Measurements from ENCODE around the gene SLA2.

SLA2 gene

DNA sequence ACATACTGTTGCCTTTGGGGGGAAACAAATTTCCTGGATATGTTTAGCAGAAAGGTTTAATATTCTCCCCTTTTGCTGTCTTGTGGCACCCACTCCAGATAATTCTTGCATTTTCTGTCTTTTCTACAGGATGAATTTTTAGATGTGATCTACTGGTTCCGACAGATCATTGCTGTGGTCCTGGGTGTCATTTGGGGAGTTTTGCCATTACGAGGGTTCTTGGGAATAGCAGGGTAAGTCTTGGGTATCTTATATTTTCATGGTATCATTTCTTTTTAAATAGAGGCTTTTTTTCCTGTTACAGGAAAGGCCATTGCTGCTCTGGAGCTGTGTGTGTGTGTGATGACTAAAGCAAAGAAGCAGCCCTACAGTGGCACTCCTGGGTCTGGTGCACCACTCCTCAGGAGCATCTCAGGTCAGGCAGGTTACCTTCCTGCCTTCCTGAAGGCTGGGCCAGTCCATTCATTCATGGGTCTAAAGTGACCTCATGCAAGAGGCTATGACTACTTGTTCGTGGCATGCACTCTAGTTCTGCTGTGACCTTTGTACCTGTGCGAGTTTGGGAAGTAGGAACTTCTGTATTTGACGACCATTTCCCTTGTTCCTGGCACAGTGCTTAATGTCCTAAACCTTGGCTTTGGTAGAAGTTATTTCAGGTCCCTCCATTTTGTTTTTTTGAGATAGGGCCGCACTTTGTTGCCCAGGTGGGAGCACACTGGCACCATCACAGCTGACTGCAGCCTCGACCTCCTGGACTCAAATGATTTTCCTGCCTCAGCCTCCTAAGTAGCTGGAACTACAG, 38.2 kb downstream of the SLA2 start:
- DNase-seq, result no peak

DNA sequence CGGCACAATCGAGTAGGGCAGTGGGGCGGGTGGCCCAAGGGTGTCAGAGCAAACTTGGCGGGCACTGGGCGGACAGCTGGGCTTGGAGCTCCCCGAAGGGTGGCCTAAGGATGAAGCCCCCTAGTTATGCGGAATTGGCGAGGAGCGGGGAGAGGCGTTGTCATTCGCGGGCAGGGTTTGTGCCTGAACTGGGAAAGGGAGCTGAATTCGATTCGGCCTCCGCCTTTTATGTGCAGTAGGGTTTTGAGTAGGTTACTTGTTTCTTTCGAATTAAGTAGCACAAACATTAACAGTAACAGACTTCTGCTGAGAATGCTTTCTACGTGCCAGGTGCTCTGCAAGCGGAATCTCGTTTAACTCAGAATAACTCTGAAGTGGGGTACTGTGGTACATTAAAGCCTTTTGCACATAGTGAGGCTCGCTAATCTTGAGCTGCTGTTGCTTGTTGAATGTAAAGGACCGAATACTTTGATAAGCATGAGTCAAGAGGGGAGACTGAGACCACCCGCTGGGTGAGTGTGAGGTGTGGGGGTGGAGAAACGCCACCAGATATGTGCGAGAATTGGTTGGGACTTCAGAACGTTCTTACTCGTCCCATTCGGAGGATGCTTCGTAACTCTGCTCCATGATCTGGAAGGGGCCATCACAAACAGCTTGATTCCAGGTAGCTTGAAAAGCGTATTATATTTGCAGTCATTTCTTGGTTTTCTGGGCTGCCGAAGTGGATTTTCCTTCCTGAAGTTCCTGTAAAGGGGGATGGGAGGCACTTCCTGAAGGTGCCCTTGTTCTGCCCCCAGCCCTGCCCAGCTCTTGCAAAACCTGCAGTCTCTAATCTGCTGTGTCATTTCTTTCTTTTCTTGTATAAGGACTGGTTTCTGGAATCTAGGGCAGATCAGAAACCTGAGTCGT, 39.6 kb downstream of the SLA2 start:
- DNase-seq, result no peak

GRCh38 chr20:36605399-36606157, 40.4 kb downstream of the SLA2 start, which contains the start of gene RAB5IF:
RAB5IF (plus strand) TSS chr20:36605779; CDS start chr20:36605952, 173 bp downstream.
- peak; percentile 99 for DNase-seq

DNA sequence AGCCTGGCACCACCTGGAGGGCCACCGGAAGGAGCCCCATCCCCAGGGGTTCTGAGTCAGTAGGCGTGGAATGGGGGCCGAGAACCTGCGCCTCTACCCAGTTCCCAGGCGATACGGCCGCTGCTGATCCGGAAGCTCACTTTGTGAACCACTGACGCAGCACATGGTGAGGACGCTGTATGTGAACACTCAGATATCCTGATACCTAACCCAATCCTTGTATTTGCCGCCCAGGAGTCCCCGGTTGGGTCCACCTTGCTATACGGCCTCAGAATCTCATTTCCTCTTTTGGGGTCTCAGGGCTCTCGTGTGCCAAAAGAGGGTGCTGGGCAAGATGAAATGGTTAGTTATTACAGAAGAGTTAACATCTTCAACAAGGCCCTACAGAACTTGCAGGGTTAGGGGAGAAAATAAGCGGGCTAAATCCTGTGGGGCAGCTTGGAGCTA, 41.0 kb downstream of the SLA2 start:
- peak; percentile 74 for DNase-seq

DNA sequence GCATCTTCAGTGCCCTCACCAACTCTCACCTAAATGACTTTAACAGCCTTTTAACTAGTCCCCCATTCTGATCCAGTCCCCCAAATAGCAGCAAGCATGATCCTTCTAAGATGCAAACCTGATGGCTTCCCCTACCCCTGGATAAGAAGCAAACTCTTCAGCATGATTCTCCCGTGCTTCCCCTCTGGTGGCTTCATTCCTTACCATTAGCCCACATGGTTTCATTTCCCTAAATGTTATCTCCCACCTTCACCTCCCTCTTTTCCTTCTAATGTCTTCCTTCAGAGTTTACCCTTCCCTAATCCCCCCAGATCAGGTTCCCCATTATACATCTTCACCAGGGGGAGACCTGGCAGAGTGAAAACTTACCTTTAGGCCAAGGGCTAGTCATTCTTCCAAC, 44.5 kb downstream of the SLA2 start:
- no peak for DNase-seq

- DNase-seq, result no peak
Measured at GRCh38 chr20:36599912-36600345, 46.1 kb downstream of the SLA2 start.

DNA sequence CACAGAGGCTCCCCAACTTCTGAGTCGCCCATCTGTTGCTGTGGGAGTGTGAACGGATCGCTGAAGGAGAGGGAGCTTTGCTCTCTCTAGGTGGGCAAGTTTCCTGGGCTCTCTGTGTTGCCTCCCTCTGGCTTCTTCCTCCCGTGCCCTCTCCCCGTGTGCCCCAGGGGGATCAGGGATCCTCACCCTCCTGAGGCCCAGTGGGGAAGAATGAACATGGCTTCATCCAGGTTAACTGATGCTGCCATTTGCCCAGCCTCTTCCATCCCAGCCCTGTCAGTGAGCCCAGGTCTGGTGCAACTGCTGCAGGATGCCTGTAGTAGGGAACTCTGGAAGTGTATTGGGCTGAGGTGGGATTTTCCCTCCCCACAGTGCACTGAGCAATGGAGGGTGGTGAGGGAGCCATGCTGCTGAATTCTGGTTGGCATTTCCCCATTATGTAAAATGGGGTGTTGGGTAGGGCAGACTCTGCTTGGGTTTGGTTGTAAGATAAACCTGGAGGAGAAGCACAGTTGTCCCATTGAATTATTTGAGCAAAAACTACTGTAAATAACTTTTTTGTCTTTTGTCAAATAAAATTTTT, 52.6 kb downstream of the SLA2 start:
- no peak for DNase-seq

GRCh38 chr20:36591854-36592641, 53.9 kb downstream of the SLA2 start:
- DNase-seq, result peak; percentile 77

GRCh38 chr20:36591281-36591680, 54.7 kb downstream of the SLA2 start:
- no peak for DNase-seq

- DNase-seq, result no peak
Measured at GRCh38 chr20:36587388-36588070, 58.5 kb downstream of the SLA2 start.

- no peak for DNase-seq
Measured at GRCh38 chr20:36585410-36586125, 60.4 kb downstream of the SLA2 start.

DNA sequence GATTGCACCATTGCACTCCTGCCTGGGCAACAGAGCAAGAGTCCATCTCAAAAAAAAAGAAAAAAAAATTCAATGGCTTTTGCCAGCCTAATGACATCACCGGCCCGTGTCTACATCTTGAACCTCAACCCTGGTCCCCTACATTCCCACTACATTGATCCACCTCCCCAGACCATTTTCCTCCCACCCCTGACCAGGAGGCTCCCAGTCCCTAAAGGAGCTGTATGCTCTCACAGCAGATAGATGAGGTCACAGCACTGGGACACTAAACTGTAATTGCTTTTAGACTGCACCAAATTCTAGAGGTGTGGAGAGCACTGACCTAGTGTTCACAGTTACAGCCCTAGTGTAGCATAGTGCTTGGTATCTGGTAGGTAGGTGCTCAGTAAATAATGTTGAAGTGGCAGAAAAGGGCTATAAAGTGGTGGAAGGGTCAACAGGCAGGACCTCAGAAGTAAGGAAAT, 61.9 kb downstream of the SLA2 start:
- no peak for DNase-seq

DNA sequence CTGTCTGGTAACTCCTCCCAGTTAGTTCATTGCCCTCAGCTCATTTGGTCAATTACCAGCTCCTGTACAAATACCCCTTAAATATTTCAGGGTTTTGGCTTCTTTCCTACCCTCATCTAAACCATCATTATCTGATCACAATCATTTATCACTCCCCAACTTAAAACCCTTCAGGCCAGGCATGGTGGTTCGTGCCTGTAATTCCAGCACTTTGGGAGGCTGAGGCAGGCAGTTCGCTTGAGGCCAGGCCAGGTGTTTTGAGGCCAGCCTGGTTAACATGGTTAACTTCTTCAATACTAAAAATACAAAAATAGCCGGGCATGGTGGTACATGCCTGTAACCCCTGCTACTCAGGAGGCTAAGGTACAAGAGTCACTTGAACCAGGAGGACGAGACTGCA, 63.2 kb downstream of the SLA2 start:
- no peak for DNase-seq

GRCh38 chr20:36582322-36582721, 63.7 kb downstream of the SLA2 start:
- no peak for DNase-seq

DNA sequence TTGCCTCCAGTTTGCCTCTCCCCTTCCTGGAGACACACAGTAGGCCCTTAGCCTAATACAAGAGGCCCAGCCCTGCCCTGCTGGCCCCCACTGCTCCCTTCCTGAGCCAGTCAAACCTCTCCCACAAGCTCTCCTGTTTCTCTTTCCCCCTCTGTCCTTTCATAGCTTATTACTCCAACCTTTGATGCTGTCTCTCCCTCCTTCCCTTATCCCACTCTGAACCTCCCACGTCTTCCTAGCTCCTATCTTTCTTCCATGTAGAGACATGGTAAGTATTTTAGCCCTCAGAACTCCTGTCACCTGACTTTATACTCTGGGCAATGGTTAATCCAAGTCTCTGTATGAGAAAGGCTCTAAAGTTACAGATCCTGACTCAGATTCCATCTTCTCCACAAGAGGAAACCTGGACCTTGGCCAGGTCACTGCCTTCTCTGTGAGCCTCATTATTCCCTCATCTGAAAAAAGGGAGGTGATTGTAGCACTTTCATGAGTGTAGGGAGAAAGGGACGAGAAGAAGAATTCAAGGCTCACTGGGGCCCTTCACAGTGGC, 65.9 kb downstream of the SLA2 start:
- DNase-seq, result no peak

GRCh38 chr20:36578356-36579041, 67.5 kb downstream of the SLA2 start:
- no peak for DNase-seq

DNA sequence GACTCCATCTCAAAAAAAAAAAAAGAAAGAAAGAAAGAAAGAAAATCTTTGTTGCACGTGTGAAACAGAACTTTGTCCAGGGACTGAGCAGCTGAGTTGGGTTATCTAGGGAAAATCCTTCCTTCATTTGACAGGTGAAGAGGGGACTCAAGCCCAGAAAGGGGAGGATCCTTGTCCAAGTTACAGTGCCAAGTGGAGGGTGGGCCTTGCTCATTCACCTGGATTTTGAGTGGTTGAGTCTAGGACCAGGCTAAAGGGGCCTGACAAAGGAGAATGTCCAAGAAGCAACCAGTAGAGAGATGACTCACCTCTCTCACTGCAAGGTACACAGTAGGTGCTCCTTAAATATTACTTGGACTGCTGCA, 69.9 kb downstream of the SLA2 start:
- no peak for DNase-seq

GRCh38 chr20:36574366-36575135, 71.4 kb downstream of the SLA2 start:
- peak; percentile 63 for DNase-seq
